HG03571 (cell line): Measurements from ENCODE around the gene GALNT18.

Experiments
- ATAC-seq: cut with Tn5 transposase; IDR thresholded peaks from one replicate; pipeline ENCODE4 v1.9.1; 2021; ENCODE audit not compliant: unreplicated experiment

GALNT18 gene

DNA sequence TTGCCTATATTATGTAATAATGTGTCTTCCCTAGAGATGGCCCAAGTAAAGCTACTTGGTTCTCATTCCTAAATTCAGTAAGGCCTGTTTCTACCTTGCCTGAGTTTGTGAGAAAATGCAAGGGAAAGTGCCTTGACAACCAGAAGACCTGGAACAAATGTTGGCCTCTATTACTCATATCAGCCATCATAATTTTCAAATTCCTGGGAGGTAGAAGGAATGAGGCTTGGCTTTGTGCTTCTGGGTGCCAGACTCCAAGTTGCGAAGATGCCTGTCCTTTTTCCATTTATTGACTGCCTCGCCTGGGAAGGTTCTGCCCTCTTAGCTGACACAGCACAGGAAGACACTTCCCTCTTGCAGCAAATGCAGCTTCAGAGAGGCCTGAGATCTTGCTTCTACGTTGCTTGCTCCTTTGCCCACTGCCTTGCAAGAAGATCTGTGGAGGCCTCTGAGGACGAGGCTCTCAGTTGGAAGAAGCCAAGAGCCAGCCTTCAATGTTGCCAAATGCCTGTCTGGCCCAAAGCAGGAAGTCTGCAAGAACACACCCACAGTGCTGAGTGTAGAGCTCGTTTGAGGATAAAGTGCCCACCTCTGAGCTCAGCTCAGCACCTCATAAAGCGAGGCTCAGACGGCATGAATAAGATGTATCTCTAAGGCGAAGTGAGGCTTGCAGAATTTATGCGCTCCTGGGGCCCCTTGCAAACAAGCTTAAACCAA is 120.1 kb downstream of the GALNT18 start:
- no peak for ATAC-seq

DNA sequence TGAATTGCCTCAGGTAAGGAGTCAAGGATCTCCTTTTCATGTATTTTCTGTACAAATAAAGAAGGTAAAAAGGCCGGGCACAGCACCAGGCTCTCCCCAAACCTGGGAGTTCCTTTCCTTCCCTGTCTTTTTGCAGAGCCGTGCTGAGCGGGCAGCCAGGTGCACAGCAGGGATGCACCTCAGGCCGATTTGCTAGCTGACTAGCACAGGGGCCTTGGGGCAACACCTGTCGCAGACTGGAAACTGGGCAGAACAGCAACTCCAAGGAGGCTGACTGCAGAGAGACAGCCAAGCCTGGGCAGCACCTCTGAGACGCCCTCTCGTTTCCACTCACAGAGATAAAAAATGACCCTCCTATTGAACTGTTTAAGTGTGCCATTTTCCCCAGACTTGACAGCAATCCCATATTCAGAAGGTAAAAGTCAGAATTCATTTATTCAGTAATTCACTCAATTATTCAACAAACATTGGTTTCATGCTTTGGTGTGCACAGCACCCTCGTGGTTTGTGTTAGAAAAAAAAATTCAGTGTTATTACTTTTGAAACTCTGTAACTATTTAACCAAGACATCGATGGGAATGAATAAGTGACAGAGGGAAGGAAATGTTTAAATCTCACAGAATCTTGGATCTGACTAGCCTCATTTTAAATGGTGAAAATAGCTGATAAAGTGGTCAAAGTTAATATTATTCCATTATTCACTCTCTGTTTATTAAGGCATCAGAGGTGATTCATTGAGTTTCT is 120.9 kb downstream of the GALNT18 start:
- ATAC-seq: no peak

- ATAC-seq: no peak
Observed at GRCh38 chr11:11499300-11499699, 122.5 kb downstream of the GALNT18 start.

- ATAC-seq: no peak
Observed at GRCh38 chr11:11498195-11498594, 123.6 kb downstream of the GALNT18 start.

- ATAC-seq: no peak
Observed at GRCh38 chr11:11496879-11497278, 124.9 kb downstream of the GALNT18 start.

DNA sequence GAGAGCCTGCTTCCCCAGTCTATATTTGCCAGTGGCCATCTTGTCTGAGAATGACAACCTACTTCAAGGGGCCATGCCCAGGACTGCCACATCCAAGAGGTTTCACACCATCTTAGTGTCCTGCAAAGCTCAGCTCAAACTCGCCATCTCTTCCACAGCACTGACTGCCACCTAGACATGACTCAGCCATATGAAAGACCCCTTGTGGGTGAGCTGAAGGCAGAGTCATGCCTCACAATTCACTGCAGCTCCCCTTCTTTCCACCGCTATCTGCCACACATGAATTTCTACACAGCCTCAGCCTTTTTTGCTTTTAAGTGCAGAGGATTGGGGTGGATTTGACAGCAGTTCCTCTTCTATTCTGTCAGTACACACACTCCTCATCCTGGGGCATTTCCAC is 127.5 kb downstream of the GALNT18 start:
- ATAC-seq: no peak

DNA sequence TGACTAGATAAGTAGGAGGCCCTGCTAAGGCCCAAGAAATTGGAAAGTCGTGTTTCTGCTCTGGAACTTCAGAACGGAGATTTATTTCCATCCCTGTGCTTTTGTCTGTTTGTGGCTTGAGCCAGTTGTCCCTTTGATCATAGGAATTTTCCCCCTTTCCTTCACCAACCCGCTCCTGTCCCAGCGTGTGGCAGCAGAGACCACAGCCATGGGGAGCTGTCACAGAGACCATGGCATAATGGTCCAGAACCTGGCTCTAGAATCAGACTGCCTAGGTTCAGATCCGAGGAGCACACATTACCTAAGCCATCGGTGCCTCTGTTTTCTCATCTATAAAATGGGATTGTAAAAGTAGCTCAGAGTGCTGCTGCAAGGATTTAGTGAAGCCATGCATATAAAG is 128.1 kb downstream of the GALNT18 start:
- no peak for ATAC-seq

DNA sequence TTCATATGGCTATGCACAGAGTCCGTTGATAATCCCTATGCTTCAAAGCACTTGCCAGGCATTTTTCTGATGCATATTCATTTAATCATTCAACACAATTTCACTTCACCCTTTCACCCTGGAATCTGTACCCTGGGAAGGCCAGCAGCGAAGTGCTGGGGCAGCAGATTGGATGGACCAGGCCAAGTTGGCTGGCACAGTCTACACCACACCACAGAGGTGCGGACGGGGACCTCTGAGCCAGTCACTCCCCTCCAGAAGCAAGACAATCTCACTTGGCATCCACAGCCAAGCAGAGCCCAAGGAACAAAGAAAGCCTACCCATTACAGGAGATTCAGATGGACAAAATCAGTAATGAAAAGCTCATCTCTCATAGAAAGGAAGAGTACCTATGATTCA is 130.2 kb downstream of the GALNT18 start:
- ATAC-seq: no peak

DNA sequence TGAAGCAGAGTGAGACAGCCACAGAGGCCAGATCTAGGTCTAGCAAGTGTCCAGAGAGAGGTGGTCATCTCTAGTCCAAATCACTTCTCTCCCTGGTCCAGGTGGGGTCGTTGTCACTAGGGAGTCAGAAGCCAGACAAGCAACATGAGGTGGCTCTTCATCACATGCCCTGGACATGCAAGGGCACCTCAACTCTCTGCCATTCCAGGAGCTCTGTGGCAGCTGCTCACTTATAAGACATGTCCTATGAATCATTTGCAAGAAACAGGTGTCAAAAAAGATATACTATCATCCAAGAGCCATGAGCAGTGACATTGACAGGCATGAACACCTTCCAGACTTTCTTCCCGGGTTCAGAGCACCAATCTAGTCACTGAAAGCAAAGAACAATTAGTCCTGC is 130.8 kb downstream of the GALNT18 start:
- no peak for ATAC-seq

- no peak for ATAC-seq
Observed at GRCh38 chr11:11486423-11486822, 135.4 kb downstream of the GALNT18 start.

DNA sequence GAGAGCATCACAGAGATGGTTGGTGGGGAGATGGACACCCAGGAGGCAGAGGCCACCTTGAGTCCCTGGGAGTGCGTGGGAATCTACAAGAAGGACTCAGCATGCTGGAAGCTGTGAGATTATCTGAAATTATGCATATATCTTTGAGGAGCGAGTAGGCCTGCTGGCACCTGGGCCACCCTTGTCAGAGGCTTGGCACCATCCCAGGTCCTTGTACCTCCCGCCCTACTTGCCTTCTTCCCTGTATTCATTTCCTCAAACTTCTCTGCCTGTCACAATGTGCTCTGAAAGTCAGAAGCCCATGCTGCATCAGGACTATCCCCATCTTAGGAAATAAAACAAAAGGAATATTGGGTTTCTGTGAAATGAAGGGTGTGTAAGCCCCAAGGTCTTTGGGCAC is 135.8 kb downstream of the GALNT18 start:
- ATAC-seq: no peak

DNA sequence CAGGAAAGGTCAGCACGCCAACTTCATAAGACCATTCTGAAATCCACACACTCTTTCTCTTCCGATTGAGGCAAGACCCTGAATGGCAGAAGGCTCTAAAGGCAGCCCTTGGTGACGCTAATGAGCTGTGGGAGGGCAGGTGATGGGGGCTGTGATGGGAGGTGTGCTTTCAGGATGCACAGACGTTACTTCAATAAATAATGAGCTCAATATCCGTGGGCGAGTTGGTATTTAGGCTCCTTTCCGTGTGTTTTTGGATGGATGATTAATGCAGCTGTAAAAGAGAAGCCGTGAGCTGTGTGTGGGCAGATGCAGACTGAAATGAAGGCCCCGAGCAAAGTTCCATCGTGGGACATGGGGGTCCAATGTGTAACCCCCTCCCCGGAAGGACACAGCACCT is 138.2 kb downstream of the GALNT18 start:
- ATAC-seq: no peak

- no peak for ATAC-seq
Observed at GRCh38 chr11:11482730-11483129, 139.1 kb downstream of the GALNT18 start.

DNA sequence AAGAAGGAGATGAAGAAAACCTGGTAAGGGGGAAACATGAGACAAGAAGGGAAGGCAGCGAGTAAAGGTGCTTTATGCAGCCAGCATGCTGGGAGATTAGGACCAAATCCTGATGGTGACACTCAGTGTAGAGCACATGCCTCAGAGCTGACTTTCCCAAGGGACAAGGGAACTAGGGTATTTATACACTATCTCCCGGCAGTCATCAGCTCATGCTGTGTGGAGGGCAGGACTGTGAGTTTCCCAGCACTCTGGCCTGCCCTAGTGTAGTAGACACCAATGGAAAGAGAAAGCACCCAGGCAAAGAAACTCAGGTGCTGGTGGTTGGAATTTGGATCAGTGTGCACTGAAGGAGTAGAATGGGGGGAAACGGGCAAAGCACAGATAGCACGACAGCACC is 140.4 kb downstream of the GALNT18 start:
- ATAC-seq: no peak

GRCh38 chr11:11480971-11481370 is 140.8 kb downstream of the GALNT18 start:
- no peak for ATAC-seq

- no peak for ATAC-seq
Observed at GRCh38 chr11:11478687-11479086, 143.1 kb downstream of the GALNT18 start.

DNA sequence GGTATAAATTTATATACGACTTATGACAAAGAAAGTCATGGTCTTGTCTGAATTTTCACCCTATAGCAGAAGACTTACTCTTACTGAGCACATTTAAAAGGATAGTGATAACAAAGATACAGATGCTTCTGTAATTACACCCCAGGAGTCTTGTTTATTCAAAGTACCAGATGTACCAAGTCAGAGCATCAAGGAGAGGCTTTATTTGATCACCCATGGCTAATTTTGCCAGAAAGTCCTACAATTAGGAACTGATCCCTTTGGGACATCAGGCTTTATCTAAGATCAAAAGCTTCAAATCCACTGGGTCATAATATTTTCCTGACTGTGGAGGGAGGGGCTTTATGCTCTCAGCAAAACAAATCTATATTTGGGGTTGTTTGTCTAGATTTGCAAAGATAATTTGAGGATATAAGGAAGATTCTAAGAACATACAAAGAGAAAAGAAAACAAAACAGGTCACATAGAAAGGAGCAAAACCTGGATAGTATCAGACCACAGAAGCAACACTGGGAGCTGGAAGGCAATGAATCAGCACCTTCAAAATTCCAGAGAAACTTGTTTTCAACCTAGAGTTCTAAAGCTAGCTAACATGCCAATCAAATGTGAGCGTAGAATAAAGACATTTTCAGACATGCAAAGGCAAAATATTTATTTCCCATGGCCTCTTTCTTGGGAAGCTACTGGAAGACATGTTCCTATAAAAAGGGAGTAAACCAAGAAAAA is 143.9 kb downstream of the GALNT18 start:
- ATAC-seq: no peak

DNA sequence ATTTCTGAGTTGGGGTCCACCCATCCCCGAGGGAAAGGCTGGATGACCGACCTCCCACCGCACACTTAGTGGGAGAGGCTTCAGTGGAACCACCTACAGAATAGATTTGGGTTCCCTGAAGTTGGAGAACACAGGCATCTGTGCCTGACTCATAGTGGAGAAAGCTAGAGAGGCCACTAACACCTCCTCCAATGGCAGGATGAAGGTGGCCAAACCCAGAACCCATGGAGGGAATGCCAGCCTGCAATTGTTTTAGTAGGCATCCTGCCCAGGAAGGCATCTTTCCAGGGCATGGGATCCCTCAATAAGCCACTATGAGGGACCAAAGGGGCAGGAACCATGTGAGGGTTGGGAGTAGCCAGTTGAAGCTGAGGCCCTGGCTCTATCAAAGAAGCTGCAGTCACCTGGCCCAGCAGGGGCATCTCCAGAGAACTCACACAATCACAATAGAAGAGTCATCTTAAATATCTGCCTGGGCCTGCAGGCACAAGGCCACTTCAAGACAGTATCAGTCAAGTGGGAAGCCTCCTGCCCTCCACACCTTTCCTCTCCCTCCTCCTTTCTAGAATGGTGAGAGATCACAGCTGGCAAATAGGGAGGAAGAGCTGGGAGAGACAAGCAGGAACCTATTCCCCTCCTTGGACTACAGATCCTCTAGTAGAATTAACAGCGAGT is 144.7 kb downstream of the GALNT18 start:
- no peak for ATAC-seq

DNA sequence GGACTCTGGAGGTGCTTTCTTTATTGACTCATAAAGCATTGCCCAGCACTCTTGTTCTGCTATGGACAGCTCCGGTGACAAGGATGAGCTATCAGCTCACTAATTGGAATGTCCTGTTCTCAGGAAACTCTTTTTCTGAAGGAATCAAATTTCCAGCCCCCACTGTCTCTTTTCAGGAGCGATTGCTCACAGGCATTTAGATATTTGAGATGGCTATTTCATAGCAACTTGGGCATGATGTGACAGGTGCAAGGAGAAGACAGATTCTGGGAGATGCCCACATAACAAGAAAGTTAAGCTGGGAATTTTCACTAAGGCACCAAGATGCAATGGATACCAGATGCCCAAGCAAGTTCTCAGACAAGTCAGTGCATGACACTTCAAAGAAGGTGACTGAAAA is 145.3 kb downstream of the GALNT18 start:
- ATAC-seq: no peak

DNA sequence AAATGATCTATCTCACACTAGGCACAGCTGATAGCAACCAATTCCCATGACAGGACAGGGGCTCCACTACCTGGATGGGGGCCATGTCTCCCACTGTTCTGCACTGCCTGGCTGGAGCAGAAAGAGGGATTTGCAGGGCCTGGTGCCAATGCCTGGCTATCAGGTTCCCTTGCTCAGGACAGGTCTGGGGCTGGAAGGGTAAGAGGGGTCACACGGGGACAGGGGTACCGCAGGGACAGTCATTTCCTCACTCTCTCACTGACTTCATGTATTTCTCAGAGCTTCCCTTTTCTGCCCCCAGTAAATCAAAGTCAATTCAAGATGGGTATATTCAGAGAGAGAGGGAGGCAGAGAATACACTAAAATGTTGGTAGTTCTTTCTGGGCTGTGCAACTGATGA is 149.7 kb downstream of the GALNT18 start:
- no peak for ATAC-seq

DNA sequence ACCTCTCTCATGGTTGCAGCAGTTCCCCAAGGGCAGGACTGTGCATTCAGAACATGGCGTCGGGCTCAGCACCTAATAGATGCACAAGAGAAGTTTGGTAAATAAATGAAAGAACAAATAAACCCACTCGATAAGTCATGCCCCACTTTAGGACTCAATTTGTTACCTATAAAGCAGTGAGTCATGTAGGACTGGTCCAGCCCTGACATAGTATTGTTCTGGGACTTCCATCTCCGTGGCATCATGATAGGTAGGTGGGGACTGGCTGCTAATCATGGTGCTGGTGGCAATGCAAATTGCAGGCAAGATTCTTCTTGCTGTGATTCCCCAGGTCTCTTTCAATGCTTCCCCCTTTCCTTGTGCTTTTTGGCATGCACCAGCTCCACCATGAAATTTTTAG is 150.6 kb downstream of the GALNT18 start:
- no peak for ATAC-seq
